ENCODE data around the gene EFNA3. TPM values are rescaled to one million over a fixed set of nuclear protein-coding genes. Genes with fewer than 3 reads are reported as not detected.

Gene EFNA3
- polyA plus RNA-seq, 1 experiment: 0.56 TPM

DNA sequence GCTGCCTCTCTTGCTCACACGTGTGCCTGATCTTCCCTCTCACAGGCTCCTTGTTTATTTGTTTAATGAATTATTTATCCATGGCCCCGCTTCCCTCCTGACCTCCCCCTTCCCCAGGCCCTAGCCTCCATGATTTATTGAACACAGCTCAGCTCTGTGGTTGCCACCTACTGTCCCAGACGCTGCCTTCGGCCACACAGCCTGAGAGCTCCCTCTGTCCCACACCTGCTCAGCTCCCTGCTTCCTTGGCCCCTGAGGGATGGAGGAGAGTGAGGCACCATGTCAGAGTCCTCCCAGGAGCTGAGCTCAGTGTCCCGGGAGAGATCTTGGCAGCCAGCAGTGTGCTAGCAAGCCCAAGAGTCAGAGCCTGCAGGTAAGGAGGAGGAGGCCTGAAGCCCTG is 3.1 kb upstream of the EFNA3 start:
- Histone ChIP-seq H3K9me3 (ENCODE audit: control insufficient read depth, insufficient read depth, low read length) (no peaks in the 10 kb centered on the region; the same call in 1 of the 2 replicates), H3K27ac (ENCODE audit: low read depth, low read length) (no peak overlapping the region), H3K4me3 (ENCODE audit: low read depth, low read length) (no peak overlapping the region), H3K27me3 (ENCODE audit: control insufficient read depth, insufficient read depth, low read length) (peaks cover 38% of the 10 kb centered on the region)
- DNase-seq (ENCODE audit: low read depth, low spot score): no peak
- TF ChIP-seq, protein P1, sequence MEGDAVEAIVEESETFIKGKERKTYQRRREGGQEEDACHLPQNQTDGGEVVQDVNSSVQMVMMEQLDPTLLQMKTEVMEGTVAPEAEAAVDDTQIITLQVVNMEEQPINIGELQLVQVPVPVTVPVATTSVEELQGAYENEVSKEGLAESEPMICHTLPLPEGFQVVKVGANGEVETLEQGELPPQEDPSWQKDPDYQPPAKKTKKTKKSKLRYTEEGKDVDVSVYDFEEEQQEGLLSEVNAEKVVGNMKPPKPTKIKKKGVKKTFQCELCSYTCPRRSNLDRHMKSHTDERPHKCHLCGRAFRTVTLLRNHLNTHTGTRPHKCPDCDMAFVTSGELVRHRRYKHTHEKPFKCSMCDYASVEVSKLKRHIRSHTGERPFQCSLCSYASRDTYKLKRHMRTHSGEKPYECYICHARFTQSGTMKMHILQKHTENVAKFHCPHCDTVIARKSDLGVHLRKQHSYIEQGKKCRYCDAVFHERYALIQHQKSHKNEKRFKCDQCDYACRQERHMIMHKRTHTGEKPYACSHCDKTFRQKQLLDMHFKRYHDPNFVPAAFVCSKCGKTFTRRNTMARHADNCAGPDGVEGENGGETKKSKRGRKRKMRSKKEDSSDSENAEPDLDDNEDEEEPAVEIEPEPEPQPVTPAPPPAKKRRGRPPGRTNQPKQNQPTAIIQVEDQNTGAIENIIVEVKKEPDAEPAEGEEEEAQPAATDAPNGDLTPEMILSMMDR (IDR thresholded peaks at IDR 0.05; ENCODE audit: low read depth, low read length): no peak
- ChIA-PET CTCF (interaction anchor here (0.8 to 2.4 kb wide), 5 partner anchors 10 to 97 kb away, joined by 3 to 16 read pairs (median 6); partner anchors contain the start of gene KRTCAP2), POLR2A (no interaction called here)

GRCh38 chr1:155076371-155076770 is 2.3 kb upstream of the EFNA3 start:
- Histone ChIP-seq H3K27me3 (ENCODE audit: control insufficient read depth, insufficient read depth, low read length) (peaks cover 46% of the 10 kb centered on the region), H3K27ac (ENCODE audit: low read depth, low read length) (no peak overlapping the region), H3K4me3 (ENCODE audit: low read depth, low read length) (no peak overlapping the region), H3K9me3 (ENCODE audit: control insufficient read depth, insufficient read depth, low read length) (no peaks in the 10 kb centered on the region; the same call in 1 of the 2 replicates)
- no peak for DNase-seq (ENCODE audit: low read depth, low spot score)
- ChIA-PET CTCF (interaction anchor here (1.3 to 2.4 kb wide), 3 partner anchors 9 to 97 kb away, joined by 6 to 16 read pairs (median 7); partner anchors contain the start of gene KRTCAP2), POLR2A (interaction anchor here (1.1 kb wide), 1 partner anchor 340 kb away, joined by 6 read pairs; no protein-coding TSS in a partner anchor)
- TF ChIP-seq, protein P1 (IDR thresholded peaks at IDR 0.05; ENCODE audit: low read depth, low read length): no peak

- CTCF ChIA-PET: interaction anchor here (0.9 to 2.1 kb wide), 2 partner anchors 14 to 26 kb away, joined by 3 to 7 read pairs; partner anchors contain the start of gene ADAM15
- POLR2A ChIA-PET: no interaction called here
- Histone ChIP-seq H3K4me3 (ENCODE audit: low read depth, low read length) (no peak overlapping the region), H3K27ac (ENCODE audit: low read depth, low read length) (no peak overlapping the region), H3K27me3 (ENCODE audit: control insufficient read depth, insufficient read depth, low read length) (peaks cover 54% of the 10 kb centered on the region), H3K9me3 (ENCODE audit: control insufficient read depth, insufficient read depth, low read length) (no peaks in the 10 kb centered on the region; the same call in 1 of the 2 replicates)
- TF ChIP-seq, protein P1 (IDR thresholded peaks at IDR 0.05; ENCODE audit: low read depth, low read length): no peak
- no peak for DNase-seq (ENCODE audit: low read depth, low spot score)
These were observed 1.3 kb upstream of the EFNA3 start for GRCh38 chr1:155077346-155077745.

DNA sequence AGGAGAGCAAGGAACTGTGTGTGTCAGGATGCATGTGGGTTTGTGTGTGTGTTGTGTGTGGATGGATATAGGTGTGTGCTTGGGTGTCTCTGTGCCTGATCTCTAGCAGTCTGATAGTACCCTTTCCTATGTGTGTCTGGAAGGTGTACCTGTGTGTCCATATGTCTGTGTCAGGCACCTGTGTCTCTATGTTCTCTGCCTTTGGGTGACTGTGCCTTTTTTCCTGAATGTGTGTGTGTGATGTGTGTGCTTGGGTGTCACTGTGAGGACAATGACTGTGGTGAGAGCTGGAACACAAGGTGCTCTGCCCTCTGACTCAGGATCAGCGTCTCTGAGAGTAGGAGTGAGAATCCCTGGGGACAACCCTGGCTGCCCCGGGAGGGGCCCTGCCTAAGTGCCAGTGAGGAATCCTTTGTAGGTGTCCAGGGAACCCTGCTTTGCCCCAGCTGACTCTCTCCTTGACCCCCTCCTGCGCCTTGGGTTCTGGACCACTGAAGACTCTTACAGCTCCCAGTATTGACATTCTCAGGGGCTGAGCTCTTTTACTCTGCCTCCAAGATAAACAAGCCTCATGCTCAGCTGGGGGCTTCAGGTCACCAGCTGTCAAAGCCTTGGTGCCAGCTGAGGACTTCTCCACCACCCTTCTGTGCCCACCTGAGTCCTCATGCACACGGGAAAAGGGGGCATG is 735 bp upstream of the EFNA3 start:
- Histone ChIP-seq H3K27ac (ENCODE audit: low read depth, low read length) (no peak overlapping the region), H3K9me3 (ENCODE audit: control insufficient read depth, insufficient read depth, low read length) (no peaks in the 10 kb centered on the region; the same call in 1 of the 2 replicates), H3K4me3 (ENCODE audit: low read depth, low read length) (no peak overlapping the region), H3K27me3 (ENCODE audit: control insufficient read depth, insufficient read depth, low read length) (peaks cover 60% of the 10 kb centered on the region)
- ChIA-PET POLR2A (interaction anchor here (1.1 to 1.3 kb wide), 2 partner anchors 14 to 95 kb away, joined by 3 to 4 read pairs; partner anchors contain the start of gene KRTCAP2), CTCF (interaction anchor here (0.9 to 2.1 kb wide), 2 partner anchors 14 to 95 kb away, joined by 3 to 10 read pairs; partner anchors contain the start of gene KRTCAP2)
- no peak for DNase-seq (ENCODE audit: low read depth, low spot score)
- TF ChIP-seq, protein P1 (IDR thresholded peaks at IDR 0.05; ENCODE audit: low read depth, low read length): no peak

- H3K27ac ChIP-seq (ENCODE audit: low read depth, low read length): no peak overlapping the region
- peaks cover 68% of the 10 kb centered on the region for H3K27me3 ChIP-seq (ENCODE audit: control insufficient read depth, insufficient read depth, low read length)
- TF ChIP-seq, protein P1 (IDR thresholded peaks at IDR 0.05; ENCODE audit: low read depth, low read length): no peak
- no peak for DNase-seq (ENCODE audit: low read depth, low spot score)
- peak overlapping the region; percentile 50 for H3K4me3 ChIP-seq (ENCODE audit: low read depth, low read length)
- ChIA-PET CTCF (interaction anchor here (0.7 to 2.2 kb wide), 4 partner anchors 12 to 94 kb away, joined by 3 to 10 read pairs (median 5); partner anchors contain the start of genes ADAM15 and KRTCAP2), POLR2A (interaction anchor here (1.1 to 1.3 kb wide), 2 partner anchors 15 to 94 kb away, joined by 3 to 4 read pairs; partner anchors contain the start of gene KRTCAP2)
- H3K9me3 ChIP-seq (ENCODE audit: control insufficient read depth, insufficient read depth, low read length): no peaks in the 10 kb centered on the region; the same call in 1 of the 2 replicates
These were observed 511 bp downstream of the EFNA3 start for GRCh38 chr1:155079210-155079486.
